Ureter (tissue), 1 donor: ENCODE results near the gene MPP2. TPM values are rescaled to one million over a fixed set of nuclear protein-coding genes. Genes with fewer than 3 reads are reported as not detected.

Experiments
- total RNA-seq: library from RNA; stranded (reverse); gene quantifications from one replicate; pipeline ENCODE4 v1.2.4, GENCODE V29; 2023
- donor health status: DM: yes; HTN: yes; CAD: no.

Gene MPP2
- total RNA-seq, 1 donor from 2014 or later, result 9.8 TPM

Other genes with a start within 250 kb of the MPP2 start
- gene MEOX1, start 245.6 kb downstream of the MPP2 start, total RNA-seq, result 9.8 TPM
- not detected for gene SOST, start 148.7 kb downstream of the MPP2 start, total RNA-seq
- gene DUSP3, start 128.6 kb downstream of the MPP2 start, total RNA-seq, result 91.9 TPM
- gene CFAP97D1, start 127.1 kb downstream of the MPP2 start, total RNA-seq, result not detected
- gene MPP3, start 74.4 kb downstream of the MPP2 start, total RNA-seq, result 11.8 TPM
- gene CD300LG, start 60.4 kb downstream of the MPP2 start, total RNA-seq, result 1.4 TPM
- not detected for gene PPY, start 34.9 kb upstream of the MPP2 start, total RNA-seq
- gene PYY, start 46.4 kb upstream of the MPP2 start, total RNA-seq, result not detected
- gene NAGS, start 97.1 kb upstream of the MPP2 start, total RNA-seq, result 2.2 TPM
- 20.3 TPM for gene TMEM101, start 107.4 kb upstream of the MPP2 start, total RNA-seq
- 62.5 TPM for gene LSM12, start 159.1 kb upstream of the MPP2 start, total RNA-seq
- gene G6PC3, start 163.2 kb upstream of the MPP2 start, total RNA-seq, result 76.2 TPM
- 36.3 TPM for gene HDAC5, start 216.1 kb upstream of the MPP2 start, total RNA-seq
- gene HROB, start 234.4 kb upstream of the MPP2 start, total RNA-seq, result 1.3 TPM